Measurements from ENCODE around the gene ALLC. TPM values are rescaled to one million over a fixed set of nuclear protein-coding genes. Genes with fewer than 3 reads are reported as not detected.

Gene ALLC
- total RNA-seq, 1 donor from 2014 or later: not detected

- Mint-ChIP-seq H3K27me3 (ENCODE audit: low read depth) (peaks cover 16% of the 10 kb centered on the region), H3K27ac (no peak overlapping the region), H3K36me3 (ENCODE audit: low read depth) (no peaks in the 10 kb centered on the region), H3K4me3 (ENCODE audit: low read depth) (no peak overlapping the region), H3K4me1 (ENCODE audit: low read depth) (no peaks in the 10 kb centered on the region), H3K9me3 (no peaks in the 10 kb centered on the region)
- intact Hi-C loops (cut with micrococcal nuclease): no loop called here
- no peak for DNase-seq (ENCODE audit: low spot score)
Measured at GRCh38 chr2:3689998-3690748, 32.2 kb downstream of the ALLC start.

- intact Hi-C loops (cut with micrococcal nuclease): no loop called here
- no peak overlapping the region for H3K4me3 Mint-ChIP-seq (ENCODE audit: low read depth)
- no peaks in the 10 kb centered on the region for H3K36me3 Mint-ChIP-seq (ENCODE audit: low read depth)
- H3K27ac Mint-ChIP-seq: no peak overlapping the region
- H3K27me3 Mint-ChIP-seq (ENCODE audit: low read depth): peaks cover 4% of the 10 kb centered on the region
- no peaks in the 10 kb centered on the region for H3K4me1 Mint-ChIP-seq (ENCODE audit: low read depth)
- DNase-seq (ENCODE audit: low spot score): no peak
- H3K9me3 Mint-ChIP-seq: no peaks in the 10 kb centered on the region
Measured at GRCh38 chr2:3692375-3692774, 34.4 kb downstream of the ALLC start.

GRCh38 chr2:3696545-3696944, 38.5 kb downstream of the ALLC start:
- H3K4me3 Mint-ChIP-seq (ENCODE audit: low read depth): no peak overlapping the region
- intact Hi-C loops (cut with micrococcal nuclease): no loop called here
- DNase-seq (ENCODE audit: low spot score): no peak
- H3K36me3 Mint-ChIP-seq (ENCODE audit: low read depth): no peaks in the 10 kb centered on the region
- no peak overlapping the region for H3K27ac Mint-ChIP-seq
- no peaks in the 10 kb centered on the region for H3K4me1 Mint-ChIP-seq (ENCODE audit: low read depth)
- H3K9me3 Mint-ChIP-seq: no peaks in the 10 kb centered on the region
- H3K27me3 Mint-ChIP-seq (ENCODE audit: low read depth): peaks cover 5% of the 10 kb centered on the region

- Mint-ChIP-seq H3K27ac (no peak overlapping the region), H3K27me3 (ENCODE audit: low read depth) (peaks cover 18% of the 10 kb centered on the region), H3K9me3 (no peaks in the 10 kb centered on the region), H3K4me1 (ENCODE audit: low read depth) (no peaks in the 10 kb centered on the region), H3K4me3 (ENCODE audit: low read depth) (no peak overlapping the region), H3K36me3 (ENCODE audit: low read depth) (no peaks in the 10 kb centered on the region)
- DNase-seq (ENCODE audit: low spot score): no peak
- intact Hi-C loops (cut with micrococcal nuclease): no loop called here
Measured at GRCh38 chr2:3701071-3701470, 43.1 kb downstream of the ALLC start.

- H3K36me3 Mint-ChIP-seq (ENCODE audit: low read depth): no peaks in the 10 kb centered on the region
- no peak within 1 kb of the TSS for H3K4me3 Mint-ChIP-seq (ENCODE audit: low read depth)
- no peaks in the 10 kb centered on the region for H3K4me1 Mint-ChIP-seq (ENCODE audit: low read depth)
- no peaks in the 10 kb centered on the region for H3K9me3 Mint-ChIP-seq
- no peak within 1 kb of the TSS for H3K27ac Mint-ChIP-seq
- H3K27me3 Mint-ChIP-seq (ENCODE audit: low read depth): peaks cover 18% of the 10 kb centered on the region
- no peak for DNase-seq (ENCODE audit: low spot score)
- intact Hi-C loops (cut with micrococcal nuclease): no loop called here
Measured at GRCh38 chr2:3703236-3703756, 45.3 kb downstream of the ALLC start, which contains the start of gene DCDC2C. Gene DCDC2C, plus strand, starts transcription at chr2:3703575. Its CDS starts 177 bp downstream, at chr2:3703752.

GRCh38 chr2:3703757-3704355, 45.9 kb downstream of the ALLC start:
- intact Hi-C loops (cut with micrococcal nuclease): no loop called here
- Mint-ChIP-seq H3K4me3 (ENCODE audit: low read depth) (no peak overlapping the region), H3K9me3 (no peaks in the 10 kb centered on the region), H3K4me1 (ENCODE audit: low read depth) (no peaks in the 10 kb centered on the region), H3K27ac (no peak overlapping the region), H3K36me3 (ENCODE audit: low read depth) (no peaks in the 10 kb centered on the region), H3K27me3 (ENCODE audit: low read depth) (peaks cover 18% of the 10 kb centered on the region)
- no peak for DNase-seq (ENCODE audit: low spot score)

GRCh38 chr2:3704692-3705091, 46.7 kb downstream of the ALLC start:
- no peaks in the 10 kb centered on the region for H3K4me1 Mint-ChIP-seq (ENCODE audit: low read depth)
- H3K27me3 Mint-ChIP-seq (ENCODE audit: low read depth): peaks cover 18% of the 10 kb centered on the region
- intact Hi-C loops (cut with micrococcal nuclease): no loop called here
- H3K36me3 Mint-ChIP-seq (ENCODE audit: low read depth): no peaks in the 10 kb centered on the region
- H3K27ac Mint-ChIP-seq: no peak overlapping the region
- DNase-seq (ENCODE audit: low spot score): no peak
- H3K9me3 Mint-ChIP-seq: no peaks in the 10 kb centered on the region
- H3K4me3 Mint-ChIP-seq (ENCODE audit: low read depth): no peak overlapping the region

GRCh38 chr2:3705782-3706181, 47.8 kb downstream of the ALLC start:
- no peak for DNase-seq (ENCODE audit: low spot score)
- no peak overlapping the region for H3K4me3 Mint-ChIP-seq (ENCODE audit: low read depth)
- intact Hi-C loops (cut with micrococcal nuclease): no loop called here
- H3K4me1 Mint-ChIP-seq (ENCODE audit: low read depth): no peaks in the 10 kb centered on the region
- H3K27me3 Mint-ChIP-seq (ENCODE audit: low read depth): peaks cover 17% of the 10 kb centered on the region
- H3K27ac Mint-ChIP-seq: no peak overlapping the region
- no peaks in the 10 kb centered on the region for H3K9me3 Mint-ChIP-seq
- H3K36me3 Mint-ChIP-seq (ENCODE audit: low read depth): no peaks in the 10 kb centered on the region

GRCh38 chr2:3706892-3707291, 48.9 kb downstream of the ALLC start:
- Mint-ChIP-seq H3K4me1 (ENCODE audit: low read depth) (no peaks in the 10 kb centered on the region), H3K36me3 (ENCODE audit: low read depth) (no peaks in the 10 kb centered on the region), H3K27ac (no peak overlapping the region), H3K27me3 (ENCODE audit: low read depth) (peaks cover 11% of the 10 kb centered on the region), H3K9me3 (no peaks in the 10 kb centered on the region), H3K4me3 (ENCODE audit: low read depth) (no peak overlapping the region)
- intact Hi-C loops (cut with micrococcal nuclease): no loop called here
- DNase-seq (ENCODE audit: low spot score): no peak

GRCh38 chr2:3708576-3708975, 50.6 kb downstream of the ALLC start:
- H3K36me3 Mint-ChIP-seq (ENCODE audit: low read depth): no peaks in the 10 kb centered on the region
- no peak for DNase-seq (ENCODE audit: low spot score)
- intact Hi-C loops (cut with micrococcal nuclease): no loop called here
- H3K4me3 Mint-ChIP-seq (ENCODE audit: low read depth): no peak overlapping the region
- H3K9me3 Mint-ChIP-seq: no peaks in the 10 kb centered on the region
- H3K27me3 Mint-ChIP-seq (ENCODE audit: low read depth): peaks cover 4% of the 10 kb centered on the region
- no peak overlapping the region for H3K27ac Mint-ChIP-seq
- H3K4me1 Mint-ChIP-seq (ENCODE audit: low read depth): no peaks in the 10 kb centered on the region

- no peaks in the 10 kb centered on the region for H3K4me1 Mint-ChIP-seq (ENCODE audit: low read depth)
- DNase-seq (ENCODE audit: low spot score): no peak
- H3K9me3 Mint-ChIP-seq: no peaks in the 10 kb centered on the region
- no peak overlapping the region for H3K27ac Mint-ChIP-seq
- H3K27me3 Mint-ChIP-seq (ENCODE audit: low read depth): peaks cover 4% of the 10 kb centered on the region
- H3K36me3 Mint-ChIP-seq (ENCODE audit: low read depth): no peaks in the 10 kb centered on the region
- intact Hi-C loops (cut with micrococcal nuclease): no loop called here
- no peak overlapping the region for H3K4me3 Mint-ChIP-seq (ENCODE audit: low read depth)
Measured at GRCh38 chr2:3709225-3709624, 51.2 kb downstream of the ALLC start.

GRCh38 chr2:3712424-3712823, 54.4 kb downstream of the ALLC start:
- intact Hi-C loops (cut with micrococcal nuclease): no loop called here
- Mint-ChIP-seq H3K4me1 (ENCODE audit: low read depth) (no peaks in the 10 kb centered on the region), H3K27me3 (ENCODE audit: low read depth) (no peaks in the 10 kb centered on the region), H3K36me3 (ENCODE audit: low read depth) (no peaks in the 10 kb centered on the region), H3K9me3 (no peaks in the 10 kb centered on the region), H3K4me3 (ENCODE audit: low read depth) (no peak overlapping the region), H3K27ac (no peak overlapping the region)
- DNase-seq (ENCODE audit: low spot score): no peak

GRCh38 chr2:3712831-3713503, 55.0 kb downstream of the ALLC start:
- DNase-seq (ENCODE audit: low spot score): no peak

More at GRCh38 chr2:3712831-3713503, 55.0 kb downstream of the ALLC start:
- H3K27me3 Mint-ChIP-seq (ENCODE audit: low read depth): no peaks in the 10 kb centered on the region
- no peaks in the 10 kb centered on the region for H3K9me3 Mint-ChIP-seq
- intact Hi-C loops (cut with micrococcal nuclease): no loop called here
- no peak overlapping the region for H3K4me3 Mint-ChIP-seq (ENCODE audit: low read depth)
- no peak overlapping the region for H3K27ac Mint-ChIP-seq
- no peaks in the 10 kb centered on the region for H3K4me1 Mint-ChIP-seq (ENCODE audit: low read depth)
- H3K36me3 Mint-ChIP-seq (ENCODE audit: low read depth): no peaks in the 10 kb centered on the region
